HCT116 (cell line): ENCODE data around the gene RPL13A. TPM values are rescaled to one million over a fixed set of nuclear protein-coding genes. Genes with fewer than 3 reads are reported as not detected.

ENCODE experiments used
- ATAC-seq: fragments of 200-7000 bp; cut with Tn5 transposase; 2 replicates; pipeline ENCODE4 v1.9.1; 2020; ENCODE audit warnings: mild to moderate bottlenecking, moderate library complexity
- BruUV-seq: library from RNA; stranded (reverse); fragments of 400-500 nt; replicated peaks from 2 replicates; lab custom pipeline; 2021; lab: Mats Ljungman, UMichigan
- CTCF ChIA-PET: fragments of 300-600 bp; sonication (Branson Sonifier 250); formaldehyde crosslinking; loops from one replicate; lab custom pipeline; 2021; ENCODE audit warnings: antibody characterized with exemption; lab: Charles Lee
- POLR2A ChIA-PET: fragments of 300-600, 350-600 bp; sonication (Branson Sonifier 250); formaldehyde crosslinking; loops from one replicate; lab custom pipeline; 2021; ENCODE audit warnings: antibody characterized with exemption; lab: Charles Lee
- RAD21 ChIA-PET, 2 experiments: fragments of 300-600 bp; sonication (Branson Sonifier 250); formaldehyde crosslinking; loops; one replicate each; lab custom pipeline; 2023; ENCODE audit warnings: low total read pairs in 2 of 2; ENCODE audit not compliant: uncharacterized antibody in 2 of 2, unreplicated experiment in 2 of 2, low non-redundant PET in 1 of 2; lab: Charles Lee
- DNase-seq: peaks from one replicate; pipeline ENCODE4 v3.0.0-alpha.2; 2010; ENCODE audit warnings: low read depth, low spot score
- H2AFZ ChIP-seq: fragments of 200-600 bp; shearing (Covaris generic), sonication (generic); 2 replicates; pipeline ENCODE4 v1.6.1; 2017; ENCODE audit warnings: low read depth, mixed run types, mixed read lengths, antibody characterized with exemption, low read length; ENCODE audit not compliant: poor library complexity, severe bottlenecking
- H3K27ac ChIP-seq: 2 replicates; pipeline ENCODE4 v1.5.1; 2012; ENCODE audit warnings: low read depth, low read length
- H3K27me3 ChIP-seq: fragments of 200-600 bp; sonication (generic); 2 replicates; pipeline ENCODE4 v1.6.1; 2016; ENCODE audit warnings: mixed run types, low read length, mixed read lengths; ENCODE audit not compliant: insufficient read depth
- H3K36me3 ChIP-seq, 2 experiments: fragments of 200-500 bp in 1 of 2; fragments of 200-600 bp in 1 of 2; sonication (Bioruptor generic) in 1 of 2; sonication (generic) in 1 of 2; 2 replicates each; pipeline versions ENCODE4 v1.5.1 to v1.6.1; 2014 to 2016; ENCODE audit warnings: low read length in 2 of 2, inconsistent platforms in 1 of 2, mixed read lengths in 1 of 2, mixed run types in 1 of 2; ENCODE audit not compliant: insufficient read depth in 2 of 2, control insufficient read depth in 1 of 2
- H3K4me1 ChIP-seq, 2 experiments: fragments of 200-600 bp in 1 of 2; sonication (generic) in 1 of 2; 2 replicates each; pipeline versions ENCODE4 v1.5.1 to v1.6.1; 2012 to 2017; ENCODE audit warnings: low read length in 2 of 2, inconsistent platforms in 1 of 2, mild to moderate bottlenecking in 1 of 2, mixed read lengths in 1 of 2, mixed run types in 1 of 2, moderate library complexity in 1 of 2; ENCODE audit not compliant: insufficient read depth in 2 of 2, control insufficient read depth in 1 of 2
- H3K4me2 ChIP-seq: fragments of 200-600 bp; sonication (generic); 2 replicates; pipeline ENCODE4 v1.6.1; 2017; ENCODE audit warnings: mixed run types, low read length, mixed read lengths
- H3K4me3 ChIP-seq, 2 experiments: fragments of 200-600 bp in 1 of 2; sonication (generic) in 1 of 2; replicated peaks in 1 of 2; 2 replicates each; pipeline ENCODE4 v1.5.1; 2011 to 2016; ENCODE audit warnings: low read length in 2 of 2, control low read depth in 1 of 2, low read depth in 1 of 2, mild to moderate bottlenecking in 1 of 2, mixed read lengths in 1 of 2, mixed run types in 1 of 2
- H3K79me2 ChIP-seq: fragments of 200-600 bp; sonication (generic); 2 replicates; pipeline ENCODE4 v1.6.1; 2017; ENCODE audit warnings: mild to moderate bottlenecking, mixed run types, low read length, moderate library complexity, mixed read lengths; ENCODE audit not compliant: insufficient read depth
- H3K9ac ChIP-seq: fragments of 200-600 bp; sonication (generic); 2 replicates; pipeline ENCODE4 v1.6.1; 2016; ENCODE audit warnings: low read length, mixed read lengths
- H3K9me2 ChIP-seq: fragments of 200-600 bp; sonication (generic), shearing (Covaris generic); 2 replicates; pipeline ENCODE4 v1.6.1; 2017; ENCODE audit warnings: mixed run types, mild to moderate bottlenecking, moderate library complexity; ENCODE audit not compliant: insufficient read depth
- H3K9me3 ChIP-seq, 2 experiments: fragments of 200-500 bp in 1 of 2; fragments of 200-600 bp in 1 of 2; sonication (Bioruptor generic) in 1 of 2; sonication (generic) in 1 of 2; 2 replicates each; pipeline ENCODE4 v1.6.1; 2014 to 2017; ENCODE audit warnings: low read length in 2 of 2, mixed read lengths in 2 of 2, inconsistent platforms in 1 of 2, low read depth in 1 of 2, mild to moderate bottlenecking in 1 of 2, mixed run types in 1 of 2, moderate library complexity in 1 of 2; ENCODE audit not compliant: control insufficient read depth in 1 of 2, insufficient read depth in 1 of 2
- H4K20me1 ChIP-seq: fragments of 200-600 bp; sonication (generic), shearing (Covaris generic); 2 replicates; pipeline ENCODE4 v1.6.1; 2017; ENCODE audit warnings: mixed run types, mild to moderate bottlenecking, moderate library complexity; ENCODE audit not compliant: insufficient read depth
- ATF3 ChIP-seq: IDR thresholded peaks from 2 replicates; pipeline ENCODE4 v1.6.1; 2012
- CBX3 ChIP-seq: IDR thresholded peaks from 2 replicates; pipeline ENCODE4 v1.6.1; 2012; ENCODE audit warnings: low read depth
- CEBPB ChIP-seq: IDR thresholded peaks from 2 replicates; pipeline ENCODE4 v1.6.1; 2012; ENCODE audit warnings: low read depth
- CTCF ChIP-seq, 3 experiments: fragments of 200-600 bp in 1 of 3; sonication (generic) in 1 of 3; IDR thresholded peaks in 2 of 3; conservative IDR thresholded peaks in 1 of 3; 2 replicates each; pipeline ENCODE4 v1.5.1; 2012 to 2017; ENCODE audit warnings: low read depth in 2 of 3, low read length in 2 of 3, antibody characterized with exemption in 1 of 3, borderline replicate concordance in 1 of 3, control low read depth in 1 of 3, mild to moderate bottlenecking in 1 of 3, mixed read lengths in 1 of 3, mixed run types in 1 of 3, moderate library complexity in 1 of 3; ENCODE audit not compliant: insufficient read depth in 1 of 3
- EGR1 ChIP-seq: IDR thresholded peaks from 2 replicates; pipeline ENCODE4 v1.6.1; 2012; ENCODE audit warnings: low read depth
- EZH2 ChIP-seq: fragments of 200-600 bp; sonication (generic); IDR thresholded peaks from 2 replicates; pipeline ENCODE4 v1.6.1; 2017; ENCODE audit warnings: antibody characterized with exemption, mixed run types
- FOSL1 ChIP-seq: IDR thresholded peaks from 2 replicates; pipeline ENCODE4 v1.6.1; 2012; ENCODE audit warnings: low read depth
- JUND ChIP-seq: IDR thresholded peaks from 2 replicates; pipeline ENCODE4 v1.6.1; 2012
- POLR2AphosphoS5 ChIP-seq: IDR thresholded peaks from 2 replicates; pipeline ENCODE4 v1.6.1; 2011; ENCODE audit warnings: mild to moderate bottlenecking, low read depth, low read length, moderate library complexity
- SIN3A ChIP-seq: IDR thresholded peaks from 2 replicates; pipeline ENCODE4 v1.6.1; 2012; ENCODE audit warnings: low read depth
- SP1 ChIP-seq: IDR thresholded peaks from 2 replicates; pipeline ENCODE4 v1.6.1; 2012; ENCODE audit warnings: low read depth
- SRF ChIP-seq: IDR thresholded peaks from 2 replicates; pipeline ENCODE4 v1.6.1; 2012; ENCODE audit warnings: low read depth
- TCF7L2 ChIP-seq: IDR thresholded peaks from 2 replicates; pipeline ENCODE4 v1.7.0; 2011; ENCODE audit warnings: borderline replicate concordance, inconsistent platforms; ENCODE audit not compliant: insufficient read depth, insufficient read length; ENCODE audit errors: extremely low read depth
- YY1 ChIP-seq: IDR thresholded peaks from 2 replicates; pipeline ENCODE4 v1.6.1; 2011; ENCODE audit warnings: low read length, low read depth, moderate library complexity, mild to moderate bottlenecking; ENCODE audit not compliant: insufficient replicate concordance; ENCODE audit errors: extremely low read depth
- ZFX ChIP-seq: fragments of 450-650 bp; IDR thresholded peaks from 2 replicates; pipeline ENCODE4 v1.6.1; 2017
- ZNF274 ChIP-seq: fragments of 200-500 bp; sonication (Bioruptor generic); IDR thresholded peaks from 2 replicates; pipeline ENCODE4 v1.6.1; 2014; ENCODE audit warnings: mild to moderate bottlenecking, low read depth, low read length, inconsistent platforms
- intact Hi-C: fragments of 100-400 bp; cut with micrococcal nuclease; formaldehyde crosslinking; loops from 2 replicates; pipeline ENCODE4 v1.10.0; 2022
- total RNA-seq: library from RNA; stranded (reverse); gene quantifications from one replicate; pipeline ENCODE4 v1.2.1, GENCODE V29; 2021; ENCODE audit not compliant: unreplicated experiment
- TF ChIP-seq, protein P1 (sequence below): IDR thresholded peaks from 2 replicates; pipeline ENCODE4 v1.6.1; 2012
- TF ChIP-seq, protein P2 (sequence below): IDR thresholded peaks from 2 replicates; pipeline ENCODE4 v1.6.1; 2011; ENCODE audit warnings: mild to moderate bottlenecking, low read length, moderate library complexity; ENCODE audit not compliant: insufficient replicate concordance; ENCODE audit errors: extremely low read depth
- TF ChIP-seq, protein P3 (sequence below): IDR thresholded peaks from 2 replicates; pipeline ENCODE4 v1.6.1; 2012; ENCODE audit warnings: low read depth

The RPL13A gene
- total RNA-seq, 1 experiment from 2014 or later = 3,719 TPM

DNA sequence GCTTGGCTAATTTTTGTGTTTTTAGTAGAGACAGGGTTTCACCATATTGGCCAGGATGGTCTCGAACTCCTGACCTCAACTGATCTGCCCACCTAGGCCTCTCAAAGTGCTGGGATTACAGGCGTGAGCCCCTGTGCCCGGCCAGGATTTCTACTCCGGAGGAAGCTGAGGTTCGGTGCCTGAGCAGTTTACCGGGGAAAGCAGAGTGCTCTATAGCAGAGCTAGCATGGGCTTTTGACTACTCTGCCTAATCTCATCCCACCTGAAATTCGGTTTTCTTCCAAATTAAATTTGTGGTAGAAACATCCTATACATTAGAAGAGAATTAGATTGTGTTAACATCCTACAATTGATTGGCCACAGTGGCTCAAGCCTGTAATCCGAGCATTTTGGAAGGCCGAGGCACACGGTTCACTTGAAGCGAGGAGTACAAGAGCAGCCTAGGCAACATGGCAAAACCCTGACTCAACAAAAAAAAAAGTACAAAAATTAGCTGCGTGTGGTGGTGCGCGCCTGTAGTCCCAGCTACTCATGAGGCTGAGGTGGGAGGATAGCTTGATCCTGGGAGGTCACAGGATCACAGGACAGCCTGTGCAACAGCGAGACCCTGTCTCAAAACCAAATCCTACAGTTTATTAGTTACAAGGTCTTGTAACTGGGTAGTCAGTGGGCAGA, 1.6 kb downstream of the RPL13A start:
- peak overlapping the region; percentile 86 for H3K27ac ChIP-seq
- ChIA-PET CTCF (interaction anchor here (1.2 kb wide), 1 partner anchor 13 kb away, joined by 5 read pairs; no protein-coding TSS in a partner anchor), RAD21 (interaction anchor here in 1 of 2 experiments (0.6 kb wide), 1 partner anchor 10 kb away, joined by 4 read pairs; no protein-coding TSS in a partner anchor), POLR2A (interaction anchor here (0.5 to 2.1 kb wide), 5 partner anchors 12 to 241 kb away, joined by 3 to 8 read pairs (median 4); partner anchors contain the start of genes ALDH16A1 and PIH1D1)
- no peaks in the 10 kb centered on the region for H3K9me3 ChIP-seq
- ATAC-seq = no peak
- no peaks in the 10 kb centered on the region for H3K9me2 ChIP-seq
- H3K4me1 ChIP-seq = peaks cover 10 to 52% of the 10 kb centered on the region in 2 experiments; a peak in 3 of 4 replicates
- peak overlapping the region; percentile 99 to 100 for H3K4me3 ChIP-seq
- intact Hi-C loops = no loop called here
- H3K9ac ChIP-seq = peak overlapping the region; percentile 100
- BruUV-seq = no TSS peak
- H3K36me3 ChIP-seq = peaks cover 21 to 47% of the 10 kb centered on the region in 2 experiments
- peaks cover 19% of the 10 kb centered on the region; the same call in 1 of the 2 replicates for H4K20me1 ChIP-seq
- no peaks in the 10 kb centered on the region for H3K27me3 ChIP-seq
- no peak overlapping the region for H2AFZ ChIP-seq
- H3K79me2 ChIP-seq = peaks cover 43% of the 10 kb centered on the region
- no peak for DNase-seq
- H3K4me2 ChIP-seq = peak overlapping the region; percentile 85
- TF ChIP-seq FOSL1 (no peak), ZFX (no peak), CEBPB (no peak), SRF (no peak), ATF3 (no peak), YY1 (no peak), ZNF274 (no peak), CBX3 (no peak), EGR1 (no peak), TCF7L2 (no peak), CTCF (IDR thresholded peaks at IDR 0.05 in 2 of 3, conservative IDR thresholded peaks at IDR 0.05 in 1 of 3; ENCODE audit: borderline replicate concordance in 1 of 3, insufficient read depth in 1 of 3, low read depth in 2 of 3, low read length in 2 of 3) (no peak), POLR2AphosphoS5 (no peak; the same call in 1 of the 2 replicates), SP1 (no peak), EZH2 (no peak), SIN3A (no peak; the same call in 1 of the 2 replicates), JUND (no peak)
- TF ChIP-seq, protein P1, sequence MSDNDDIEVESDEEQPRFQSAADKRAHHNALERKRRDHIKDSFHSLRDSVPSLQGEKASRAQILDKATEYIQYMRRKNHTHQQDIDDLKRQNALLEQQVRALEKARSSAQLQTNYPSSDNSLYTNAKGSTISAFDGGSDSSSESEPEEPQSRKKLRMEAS = no peak
- TF ChIP-seq, protein P2, sequence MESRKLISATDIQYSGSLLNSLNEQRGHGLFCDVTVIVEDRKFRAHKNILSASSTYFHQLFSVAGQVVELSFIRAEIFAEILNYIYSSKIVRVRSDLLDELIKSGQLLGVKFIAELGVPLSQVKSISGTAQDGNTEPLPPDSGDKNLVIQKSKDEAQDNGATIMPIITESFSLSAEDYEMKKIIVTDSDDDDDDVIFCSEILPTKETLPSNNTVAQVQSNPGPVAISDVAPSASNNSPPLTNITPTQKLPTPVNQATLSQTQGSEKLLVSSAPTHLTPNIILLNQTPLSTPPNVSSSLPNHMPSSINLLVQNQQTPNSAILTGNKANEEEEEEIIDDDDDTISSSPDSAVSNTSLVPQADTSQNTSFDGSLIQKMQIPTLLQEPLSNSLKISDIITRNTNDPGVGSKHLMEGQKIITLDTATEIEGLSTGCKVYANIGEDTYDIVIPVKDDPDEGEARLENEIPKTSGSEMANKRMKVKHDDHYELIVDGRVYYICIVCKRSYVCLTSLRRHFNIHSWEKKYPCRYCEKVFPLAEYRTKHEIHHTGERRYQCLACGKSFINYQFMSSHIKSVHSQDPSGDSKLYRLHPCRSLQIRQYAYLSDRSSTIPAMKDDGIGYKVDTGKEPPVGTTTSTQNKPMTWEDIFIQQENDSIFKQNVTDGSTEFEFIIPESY = no peak
- TF ChIP-seq, protein P3, sequence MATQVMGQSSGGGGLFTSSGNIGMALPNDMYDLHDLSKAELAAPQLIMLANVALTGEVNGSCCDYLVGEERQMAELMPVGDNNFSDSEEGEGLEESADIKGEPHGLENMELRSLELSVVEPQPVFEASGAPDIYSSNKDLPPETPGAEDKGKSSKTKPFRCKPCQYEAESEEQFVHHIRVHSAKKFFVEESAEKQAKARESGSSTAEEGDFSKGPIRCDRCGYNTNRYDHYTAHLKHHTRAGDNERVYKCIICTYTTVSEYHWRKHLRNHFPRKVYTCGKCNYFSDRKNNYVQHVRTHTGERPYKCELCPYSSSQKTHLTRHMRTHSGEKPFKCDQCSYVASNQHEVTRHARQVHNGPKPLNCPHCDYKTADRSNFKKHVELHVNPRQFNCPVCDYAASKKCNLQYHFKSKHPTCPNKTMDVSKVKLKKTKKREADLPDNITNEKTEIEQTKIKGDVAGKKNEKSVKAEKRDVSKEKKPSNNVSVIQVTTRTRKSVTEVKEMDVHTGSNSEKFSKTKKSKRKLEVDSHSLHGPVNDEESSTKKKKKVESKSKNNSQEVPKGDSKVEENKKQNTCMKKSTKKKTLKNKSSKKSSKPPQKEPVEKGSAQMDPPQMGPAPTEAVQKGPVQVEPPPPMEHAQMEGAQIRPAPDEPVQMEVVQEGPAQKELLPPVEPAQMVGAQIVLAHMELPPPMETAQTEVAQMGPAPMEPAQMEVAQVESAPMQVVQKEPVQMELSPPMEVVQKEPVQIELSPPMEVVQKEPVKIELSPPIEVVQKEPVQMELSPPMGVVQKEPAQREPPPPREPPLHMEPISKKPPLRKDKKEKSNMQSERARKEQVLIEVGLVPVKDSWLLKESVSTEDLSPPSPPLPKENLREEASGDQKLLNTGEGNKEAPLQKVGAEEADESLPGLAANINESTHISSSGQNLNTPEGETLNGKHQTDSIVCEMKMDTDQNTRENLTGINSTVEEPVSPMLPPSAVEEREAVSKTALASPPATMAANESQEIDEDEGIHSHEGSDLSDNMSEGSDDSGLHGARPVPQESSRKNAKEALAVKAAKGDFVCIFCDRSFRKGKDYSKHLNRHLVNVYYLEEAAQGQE = no peak
